GM12891 (cell line): ENCODE results near the gene MARK4.

Source experiments
- POLR2A ChIP-seq: IDR thresholded peaks from 2 replicates; pipeline ENCODE4 v1.6.1; 2011; ENCODE audit warnings: low read depth, low read length, control low read depth
- POLR2AphosphoS5 ChIP-seq: IDR thresholded peaks from 2 replicates; pipeline ENCODE4 v1.6.1; 2011; ENCODE audit warnings: low read depth, low read length, control low read depth
- POU2F2 ChIP-seq: IDR thresholded peaks from 2 replicates; pipeline ENCODE4 v1.6.1; 2011; ENCODE audit warnings: low read depth, mild to moderate bottlenecking, control low read depth, low read length, moderate library complexity

DNA sequence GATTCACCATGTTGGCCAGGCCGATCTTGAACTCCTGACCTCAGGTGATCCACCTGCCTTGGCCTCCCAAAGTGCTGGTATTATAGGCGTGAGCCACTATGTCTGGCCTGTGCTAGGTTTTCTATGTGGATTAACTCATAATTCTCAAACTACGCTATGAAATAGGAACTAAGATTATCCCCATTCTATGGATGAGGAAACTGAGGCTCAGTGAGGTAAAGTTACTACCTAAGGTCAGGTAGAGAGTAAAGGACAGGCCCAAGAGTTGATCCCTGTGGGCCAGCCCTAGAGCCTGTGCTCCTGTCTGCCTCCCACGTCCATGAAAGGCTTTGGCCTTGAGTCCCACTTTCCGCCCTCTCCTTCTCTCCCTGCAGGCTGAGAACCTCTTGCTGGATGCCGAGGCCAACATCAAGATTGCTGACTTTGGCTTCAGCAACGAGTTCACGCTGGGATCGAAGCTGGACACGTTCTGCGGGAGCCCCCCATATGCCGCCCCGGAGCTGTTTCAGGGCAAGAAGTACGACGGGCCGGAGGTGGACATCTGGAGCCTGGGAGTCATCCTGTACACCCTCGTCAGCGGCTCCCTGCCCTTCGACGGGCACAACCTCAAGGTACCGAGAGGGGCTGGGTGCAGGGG lies 20.1 kb downstream of the MARK4 start:
- TF ChIP-seq POLR2AphosphoS5 (no peak), POLR2A (no peak), POU2F2 (no peak)
